Forelimb muscle (tissue), 1 donor: ENCODE measurements around the gene PLAGL2. TPM values are rescaled to one million over a fixed set of nuclear protein-coding genes. Genes with fewer than 3 reads are reported as not detected.
"Not testable (repeated sequence)": the region's sequence is repeated elsewhere in the genome, so short reads cannot be mapped to it uniquely, and the experiment has no call there.

Experiments used
- DNase-seq: peaks from one replicate; pipeline ENCODE4 v3.0.0-alpha.2; 2013; ENCODE audit warnings: low read depth
- polyA plus RNA-seq: library from polyadenylated mRNA; unstranded; fragments of 120-200 nt; gene quantifications from one replicate; pipeline ENCODE4 v1.2.1, GENCODE V29; 2013; ENCODE audit not compliant: insufficient read length

Gene PLAGL2
- polyA plus RNA-seq, 1 donor: 9.8 TPM

DNA sequence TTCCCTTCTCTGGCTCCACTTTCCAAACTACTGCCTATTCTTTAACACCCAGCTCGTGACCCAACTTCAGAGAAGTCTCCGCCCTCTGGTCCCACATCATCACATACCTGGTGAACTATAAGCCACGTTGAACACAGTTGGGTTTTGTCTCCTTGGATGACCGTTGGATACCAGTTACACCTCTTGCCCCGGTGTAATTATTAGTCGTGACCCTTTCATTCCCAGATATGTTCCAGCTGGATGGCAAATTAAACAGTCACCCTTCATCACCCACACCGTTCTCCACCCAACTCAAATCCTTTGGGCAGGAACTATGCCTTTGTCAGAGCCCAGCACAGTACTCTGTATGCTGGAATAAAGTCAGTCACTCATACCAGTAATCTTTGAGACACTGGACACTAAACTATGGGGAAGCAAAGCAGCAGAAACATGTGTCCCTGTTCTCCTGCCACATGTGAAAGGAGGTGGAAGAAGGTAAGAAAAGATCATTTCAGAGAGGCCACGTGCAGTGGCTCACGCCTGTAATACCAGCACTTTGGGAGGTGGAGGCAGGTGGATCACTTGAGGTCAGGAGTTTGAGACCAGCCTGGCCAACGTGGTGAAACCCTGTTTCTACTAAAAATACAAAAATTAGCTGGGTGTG is 22.5 kb downstream of the PLAGL2 start:
- DNase-seq: no peak

DNA sequence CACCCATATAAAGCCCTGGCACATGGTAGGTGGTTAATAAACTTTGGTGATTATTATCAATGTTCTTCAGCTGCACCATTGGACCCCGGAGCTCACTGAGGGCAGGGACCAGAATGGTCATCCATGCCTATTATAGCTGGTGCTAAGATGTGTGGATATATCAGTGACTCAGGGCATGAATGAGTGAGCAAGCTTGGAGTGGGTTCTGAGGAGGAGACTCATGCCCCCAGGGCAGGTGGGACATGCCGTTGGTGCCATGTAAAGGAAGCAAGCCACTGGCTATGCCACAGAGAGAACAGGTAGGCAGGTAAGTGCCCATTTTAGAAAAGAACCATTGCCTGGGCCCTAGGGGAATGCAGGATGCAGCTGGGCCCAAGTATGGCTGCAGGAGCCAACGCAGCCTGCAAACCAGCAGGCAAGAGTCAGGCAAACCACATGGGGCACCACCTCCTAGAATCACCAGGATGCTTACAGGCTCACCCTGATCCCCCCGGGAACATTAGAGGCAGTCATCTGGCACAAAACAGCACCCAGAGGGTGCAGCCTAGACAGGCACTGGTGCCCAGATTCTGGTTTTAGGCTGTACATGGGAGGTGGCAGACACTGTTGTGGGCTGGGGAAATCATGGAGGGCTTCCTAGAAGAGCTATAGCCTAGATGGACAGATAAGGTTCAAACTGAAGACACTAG is 23.5 kb downstream of the PLAGL2 start:
- no peak for DNase-seq

DNA sequence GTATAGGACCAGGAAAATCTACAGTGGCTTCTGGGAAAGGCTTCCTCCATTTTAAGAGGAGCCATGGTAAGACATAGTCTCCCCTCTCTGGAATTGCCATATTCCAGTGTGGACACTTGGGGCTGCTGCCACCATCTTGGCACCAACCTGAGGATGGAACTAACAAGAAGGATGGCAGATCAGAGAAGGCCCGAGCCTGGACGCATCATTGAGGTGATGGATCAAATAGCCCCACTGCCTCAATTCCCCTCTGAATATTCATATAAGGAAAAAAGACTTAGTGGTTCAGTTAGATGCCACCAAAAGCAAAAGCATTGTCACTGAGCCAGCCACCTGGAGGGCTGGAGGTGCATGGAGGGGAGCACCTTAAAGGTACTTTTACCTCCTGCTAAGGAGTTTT is 25.9 kb downstream of the PLAGL2 start:
- DNase-seq: no peak

DNA sequence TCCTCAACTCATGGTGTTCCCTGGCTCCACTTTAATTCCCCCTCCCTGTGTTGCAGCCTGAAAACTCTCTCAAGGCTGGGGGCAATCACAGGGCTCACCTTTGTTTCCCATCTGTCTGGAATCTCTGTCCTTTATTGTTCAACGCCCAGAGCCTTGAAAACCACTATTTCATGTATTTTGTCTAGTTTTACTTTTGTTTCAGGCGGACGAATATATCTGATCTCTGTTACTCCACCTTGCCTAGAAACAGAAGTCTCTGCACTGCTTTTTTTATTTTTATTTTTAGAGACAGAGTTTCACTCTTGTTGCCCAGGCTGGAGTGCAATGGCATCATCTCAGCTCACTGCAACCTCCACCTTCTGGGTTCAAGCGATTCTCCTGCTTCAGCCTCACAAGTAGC is 27.6 kb downstream of the PLAGL2 start:
- no peak for DNase-seq

DNA sequence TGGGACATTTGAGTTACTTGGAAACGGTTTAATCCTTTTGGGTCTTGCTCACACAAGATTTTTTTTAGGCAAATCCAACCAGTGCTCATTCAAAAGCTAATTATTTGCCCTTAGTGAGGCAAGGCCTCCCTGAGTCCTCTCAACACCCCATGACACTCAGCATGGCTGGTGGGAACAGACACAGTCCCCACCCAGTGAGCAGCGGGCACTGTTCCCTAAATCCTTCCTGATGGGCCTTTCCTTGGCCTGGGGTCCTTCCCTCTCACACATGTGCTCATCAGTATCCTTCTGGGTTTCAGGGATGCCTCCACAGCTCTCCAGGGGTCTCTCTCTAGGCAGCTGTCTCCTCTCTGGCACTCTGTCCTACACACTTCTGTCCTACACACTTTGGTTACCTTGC is 28.0 kb downstream of the PLAGL2 start:
- no peak for DNase-seq

DNA sequence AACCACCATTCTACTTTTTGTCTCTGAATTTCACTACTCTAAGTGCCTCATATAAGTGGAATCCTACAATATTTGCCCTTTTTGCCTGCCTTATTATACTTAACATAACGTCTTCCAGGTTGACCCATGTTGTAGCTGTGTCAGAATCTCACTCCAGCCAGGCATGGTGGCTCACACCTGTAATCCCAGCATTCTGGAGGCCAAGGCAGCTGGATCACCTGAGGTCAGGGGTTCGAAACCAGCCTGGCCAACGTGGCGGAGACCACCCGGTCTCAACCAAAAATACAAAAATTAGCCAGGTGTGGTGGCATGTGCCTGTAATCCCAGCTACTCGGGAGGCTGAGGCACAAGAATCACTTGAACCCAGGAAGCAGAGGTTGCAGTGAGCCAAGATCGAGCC is 29.8 kb downstream of the PLAGL2 start:
- DNase-seq: not testable (repeated sequence)

DNA sequence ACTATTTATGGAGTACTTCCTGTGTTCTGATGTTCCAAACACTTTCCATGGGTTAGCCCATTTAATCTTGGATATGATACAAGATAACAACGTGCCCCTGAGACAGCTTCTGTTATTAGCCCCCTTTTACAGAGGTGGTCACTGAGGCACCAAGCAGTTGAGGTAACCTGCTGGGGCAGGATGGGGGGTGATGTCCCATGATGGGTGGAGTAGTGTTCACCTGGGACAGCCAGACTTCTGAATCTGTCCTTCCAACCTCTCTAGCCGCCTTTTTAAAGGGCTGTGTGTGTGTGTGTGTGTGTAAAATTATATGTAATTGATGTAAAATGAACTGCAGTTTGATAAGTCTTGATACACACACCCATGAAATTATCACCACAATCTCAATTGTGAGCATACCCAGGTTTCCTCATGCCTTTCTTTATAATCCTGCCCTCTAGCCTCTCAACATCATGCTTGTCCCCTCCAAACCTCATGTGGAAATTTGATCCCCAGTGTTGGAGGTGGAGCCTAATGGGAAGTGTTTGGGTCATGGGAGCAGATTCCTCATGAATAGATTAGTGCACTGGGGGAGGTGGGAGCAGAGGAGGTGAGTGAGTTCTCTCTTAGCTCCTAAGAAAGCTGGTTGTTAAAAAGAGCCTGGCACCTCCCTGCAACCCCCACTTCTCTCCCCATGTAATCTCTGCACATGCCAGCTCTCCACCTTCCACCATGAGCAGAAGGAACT is 39.2 kb downstream of the PLAGL2 start:
- no peak for DNase-seq

DNA sequence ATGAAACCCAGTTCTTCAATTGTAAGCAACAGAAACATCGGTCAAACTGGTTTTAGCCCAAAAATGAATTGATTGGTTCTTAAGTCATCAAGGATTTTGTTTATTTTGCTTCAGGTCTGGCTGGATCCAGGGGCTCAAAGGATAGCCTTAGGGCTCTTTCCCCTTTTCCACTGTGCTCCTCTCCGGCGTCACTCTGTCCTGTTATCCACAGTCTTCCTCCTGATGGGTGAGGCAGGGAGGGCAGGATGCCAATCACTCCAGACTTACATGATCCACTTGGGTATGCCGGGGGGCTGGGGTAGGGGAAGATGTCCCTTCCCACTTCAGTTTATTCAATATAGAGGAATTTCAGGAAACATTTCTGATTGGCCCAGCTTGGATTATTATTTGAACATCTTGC is 40.0 kb downstream of the PLAGL2 start:
- DNase-seq: no peak

DNA sequence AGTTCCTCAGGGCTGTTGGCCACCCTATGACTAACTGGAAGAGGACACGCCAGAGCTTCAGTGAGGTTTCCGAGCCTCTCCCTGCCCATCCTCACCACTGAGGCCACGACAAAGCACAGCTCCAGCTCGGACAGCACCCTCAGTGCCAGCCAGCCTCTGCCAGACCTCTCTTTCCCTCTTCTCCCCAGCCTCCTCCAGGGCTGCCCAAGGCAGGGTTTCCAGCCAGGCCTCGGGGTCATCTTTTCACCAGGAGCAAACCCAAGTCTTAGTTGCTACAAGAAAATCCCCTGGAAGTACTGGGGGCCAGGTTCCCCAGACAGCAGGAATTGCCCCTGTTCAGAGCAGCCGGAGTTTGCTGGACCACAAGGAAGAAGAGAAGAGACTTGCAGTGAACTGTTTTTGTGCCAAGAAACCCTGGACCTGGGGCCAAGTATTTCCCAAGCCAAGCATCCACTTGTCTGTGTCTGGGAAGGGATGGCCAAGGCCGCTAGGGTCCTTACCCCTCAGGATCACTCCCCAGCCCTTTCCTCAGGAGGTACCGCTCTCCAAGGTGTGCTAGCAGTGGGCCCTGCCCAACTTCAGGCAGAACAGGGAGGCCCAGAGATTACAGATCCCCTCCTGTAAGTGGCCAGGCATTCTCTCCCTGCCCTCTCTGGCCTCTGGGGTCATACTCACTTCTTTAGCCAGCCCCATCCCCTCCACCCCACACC is 41.6 kb downstream of the PLAGL2 start:
- no peak for DNase-seq

DNA sequence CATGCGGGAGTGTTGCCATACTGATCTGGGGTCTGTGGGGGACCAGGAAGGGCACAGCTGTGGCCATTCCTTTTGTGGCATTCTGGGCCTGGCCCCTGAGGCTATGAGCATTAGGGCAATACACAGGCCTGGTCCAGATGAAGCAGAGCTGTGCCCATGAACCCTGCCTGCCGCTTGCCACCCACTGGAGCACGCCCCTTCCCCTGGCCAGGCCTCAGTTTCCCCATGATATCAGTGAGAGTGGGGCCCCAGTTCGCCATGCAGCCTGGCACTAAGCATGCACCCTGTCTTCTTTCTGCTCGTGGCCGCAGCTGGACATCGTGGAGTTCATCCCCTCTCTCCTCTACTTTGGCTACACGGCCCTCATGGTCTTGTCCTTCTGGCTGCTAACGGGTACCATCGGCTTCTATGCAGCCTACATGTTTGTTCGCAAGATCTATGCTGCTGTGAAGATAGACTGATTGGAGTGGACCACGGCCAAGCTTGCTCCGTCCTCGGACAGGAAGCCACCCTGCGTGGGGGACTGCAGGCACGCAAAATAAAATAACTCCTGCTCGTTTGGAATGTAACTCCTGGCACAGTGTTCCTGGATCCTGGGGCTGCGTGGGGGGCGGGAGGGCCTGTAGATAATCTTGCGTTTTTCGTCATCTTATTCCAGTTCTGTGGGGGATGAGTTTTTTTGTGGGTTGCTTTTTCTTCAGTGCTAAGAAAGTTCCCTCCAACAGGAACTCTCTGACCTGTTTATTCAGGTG is 42.4 kb downstream of the PLAGL2 start:
- DNase-seq: no peak

DNA sequence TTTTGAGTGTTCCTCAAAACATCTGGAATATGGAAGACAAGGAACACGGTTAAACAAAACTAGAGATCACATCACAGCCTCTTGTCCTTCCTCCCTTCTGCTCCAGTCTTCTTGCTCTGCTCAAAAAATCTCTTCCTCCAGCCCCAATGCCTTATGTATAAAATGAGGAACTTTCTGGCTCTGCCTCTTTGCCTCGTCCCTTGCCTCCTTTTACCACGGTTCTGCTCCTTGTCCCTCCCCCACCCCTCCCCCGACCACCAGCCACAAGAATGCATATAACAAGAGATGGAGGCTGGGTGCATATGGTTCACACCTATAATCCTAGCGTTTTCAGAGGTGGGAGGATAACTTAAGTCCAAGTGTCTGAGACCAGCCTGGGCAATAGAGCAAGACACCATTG is 43.6 kb downstream of the PLAGL2 start:
- no peak for DNase-seq

DNA sequence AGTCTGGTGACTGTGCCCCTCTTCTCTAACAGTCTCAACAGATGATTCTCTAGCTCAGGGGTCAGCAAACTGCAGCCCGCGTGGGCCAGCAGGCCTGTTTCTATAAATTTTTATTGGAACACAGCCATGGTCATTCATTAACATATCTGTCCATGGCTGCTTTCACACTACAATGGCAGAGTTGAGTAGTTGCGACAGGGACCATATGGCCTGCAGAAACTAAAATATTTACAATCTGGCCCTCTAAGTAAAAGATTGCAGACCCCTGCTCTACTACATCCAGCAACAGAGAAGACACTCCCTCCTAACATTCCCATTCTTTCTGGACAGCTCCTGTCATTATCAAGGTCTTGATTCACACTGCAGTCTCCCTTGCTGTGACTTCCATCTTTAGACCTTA is 45.2 kb downstream of the PLAGL2 start:
- no peak for DNase-seq

DNA sequence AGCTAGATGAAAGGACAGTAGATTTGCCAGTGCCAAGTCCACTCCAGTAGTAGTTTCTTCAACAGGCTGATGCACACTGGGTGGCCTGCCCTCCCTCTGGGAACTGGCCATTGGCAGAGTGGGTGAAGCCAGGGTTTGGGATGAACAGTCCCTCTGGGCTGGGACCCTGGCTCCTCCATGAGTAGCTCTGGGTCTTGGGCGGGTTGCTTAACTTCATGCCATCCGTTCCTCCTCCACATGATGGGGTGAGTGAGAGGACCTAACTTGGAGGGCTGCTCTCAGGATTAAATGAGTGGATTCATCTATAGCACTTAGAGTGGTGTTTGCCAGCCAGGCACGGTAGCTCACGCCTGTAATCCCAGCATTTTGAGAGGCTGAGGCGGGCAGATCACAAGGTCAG is 47.2 kb downstream of the PLAGL2 start:
- DNase-seq: no peak

DNA sequence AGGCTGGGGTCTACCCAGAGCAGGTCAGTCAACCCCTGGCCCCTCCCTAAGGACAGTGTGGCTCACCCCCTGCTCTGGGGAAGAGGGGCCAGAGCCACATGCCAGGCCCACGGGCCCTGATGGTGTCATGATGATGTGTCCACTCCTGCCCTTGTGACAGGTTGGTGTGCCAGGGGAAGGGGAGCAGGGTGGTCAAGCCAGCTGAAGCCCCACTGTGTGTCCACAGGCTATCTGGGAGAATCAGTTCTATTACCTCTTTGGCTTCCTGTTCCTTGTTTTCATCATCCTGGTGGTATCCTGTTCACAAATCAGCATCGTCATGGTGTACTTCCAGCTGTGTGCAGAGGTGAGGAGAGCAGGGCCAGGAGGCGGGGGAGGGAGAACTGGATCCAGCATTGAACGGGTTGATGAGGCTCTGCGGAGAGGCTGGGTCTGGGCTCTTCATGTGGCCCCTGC is 47.7 kb downstream of the PLAGL2 start:
- no peak for DNase-seq

DNA sequence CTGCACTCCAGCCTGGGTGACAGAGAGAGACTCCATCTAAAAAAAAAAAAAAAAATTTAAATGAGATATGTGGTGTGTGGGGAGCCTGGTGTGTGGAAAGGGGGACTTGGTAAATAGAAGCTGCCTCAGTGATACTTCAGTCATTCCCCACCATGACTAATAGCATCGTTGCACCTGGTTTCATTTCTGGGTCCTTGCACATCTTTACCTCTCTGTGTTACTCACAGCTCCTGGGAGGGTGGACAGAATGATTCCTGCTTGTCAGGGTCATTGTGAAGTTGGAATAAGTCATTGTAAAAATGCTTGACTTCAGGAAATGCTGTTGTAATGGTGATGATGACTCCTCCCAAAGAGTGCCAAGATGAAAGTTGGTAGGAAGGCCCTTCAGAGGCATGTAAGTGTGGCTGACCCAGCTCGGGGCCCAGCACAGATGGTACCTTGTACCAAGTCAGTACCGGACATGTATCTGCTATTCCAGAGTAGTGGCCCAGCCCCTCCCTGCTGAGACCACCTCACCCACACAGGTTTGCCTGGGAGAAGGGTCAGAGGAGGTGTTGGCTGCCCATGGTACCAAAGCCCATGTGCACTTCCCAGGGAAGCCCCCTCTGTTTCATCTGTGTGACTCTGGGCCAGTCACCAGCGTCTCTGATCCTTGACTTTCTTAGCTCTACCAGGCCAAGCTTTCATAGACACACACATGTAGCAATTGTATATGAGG is 48.4 kb downstream of the PLAGL2 start:
- DNase-seq: no peak

DNA sequence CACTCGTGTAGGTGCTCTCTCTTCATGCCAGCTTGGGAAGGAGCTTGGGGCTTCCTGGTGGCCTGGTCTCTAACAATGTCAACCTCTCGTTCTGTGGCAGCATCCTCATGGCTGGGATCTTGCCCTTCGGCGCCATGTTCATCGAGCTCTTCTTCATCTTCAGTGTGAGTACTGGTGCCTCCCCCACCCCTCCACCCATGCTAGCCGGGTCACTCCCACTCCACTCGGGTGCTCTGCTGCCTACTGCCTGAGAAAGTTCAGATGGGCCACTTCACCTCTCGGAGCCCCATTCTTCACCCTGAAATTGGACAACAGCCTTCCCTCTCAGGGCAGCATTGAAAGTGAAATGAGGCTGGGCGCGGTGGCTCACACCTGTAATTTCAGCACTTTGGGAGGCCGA is 49.2 kb downstream of the PLAGL2 start:
- no peak for DNase-seq

DNA sequence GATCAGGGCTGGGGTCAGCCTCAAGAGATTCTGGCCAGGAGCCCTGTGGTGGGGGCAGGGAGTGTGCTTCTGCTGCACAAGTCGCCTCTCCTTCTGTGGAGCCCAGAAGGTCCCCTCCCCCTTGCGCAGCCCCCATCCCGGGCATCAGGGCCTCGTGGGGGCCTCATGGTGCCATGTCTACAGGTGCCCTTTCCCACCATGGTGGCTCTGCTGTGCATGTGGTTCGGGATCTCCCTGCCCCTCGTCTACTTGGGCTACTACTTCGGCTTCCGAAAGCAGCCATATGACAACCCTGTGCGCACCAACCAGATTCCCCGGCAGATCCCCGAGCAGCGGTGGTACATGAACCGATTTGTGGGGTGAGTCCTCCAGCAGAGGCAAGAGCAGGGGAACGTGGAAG is 49.9 kb downstream of the PLAGL2 start:
- DNase-seq: no peak

DNA sequence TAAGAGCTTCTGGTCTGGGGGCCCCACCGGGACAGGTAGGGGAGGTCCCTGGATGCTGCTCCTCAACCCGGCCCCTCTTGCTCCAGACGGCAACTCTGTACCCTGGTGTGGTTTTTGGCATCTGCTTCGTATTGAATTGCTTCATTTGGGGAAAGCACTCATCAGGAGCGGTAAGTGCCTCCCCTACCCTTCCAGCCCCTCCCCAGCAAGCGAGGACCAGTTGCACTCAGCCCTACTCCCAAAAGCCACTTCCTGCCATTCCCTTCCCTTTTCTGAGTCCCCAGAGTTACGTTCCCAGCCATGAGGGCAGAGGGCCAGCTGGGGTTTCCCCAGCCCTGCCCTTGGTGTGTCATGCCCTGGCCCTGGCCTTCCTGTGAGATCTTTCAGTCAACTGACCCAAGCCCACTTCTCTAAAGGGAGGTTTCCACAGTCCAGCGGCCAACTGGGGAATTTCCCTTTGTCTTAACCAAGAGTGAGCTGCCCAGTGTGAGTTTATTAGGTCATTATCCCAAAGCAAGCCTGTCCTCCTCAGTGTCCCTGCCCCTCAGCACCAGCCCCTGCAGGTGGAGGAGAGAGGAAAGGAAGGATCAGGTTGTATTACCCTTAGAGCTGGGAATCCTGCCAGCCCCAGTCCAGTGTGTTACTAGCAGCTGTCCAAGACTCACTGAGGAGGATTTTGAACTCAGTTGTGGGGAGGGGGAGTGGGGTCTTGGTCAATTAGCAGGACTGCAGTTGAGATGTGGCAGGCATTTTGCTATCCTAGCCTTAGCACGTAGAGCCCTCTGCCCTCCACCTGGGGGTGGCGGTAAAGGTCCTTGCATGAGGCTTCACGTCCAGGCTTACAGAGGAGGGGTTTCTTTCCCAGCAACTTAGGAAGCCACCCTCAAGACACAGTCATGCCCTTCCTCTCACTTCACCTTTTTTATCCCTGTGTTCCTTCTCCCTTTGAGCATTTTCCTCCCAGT is 52.2 kb downstream of the PLAGL2 start:
- peak; percentile 24 for DNase-seq

DNA sequence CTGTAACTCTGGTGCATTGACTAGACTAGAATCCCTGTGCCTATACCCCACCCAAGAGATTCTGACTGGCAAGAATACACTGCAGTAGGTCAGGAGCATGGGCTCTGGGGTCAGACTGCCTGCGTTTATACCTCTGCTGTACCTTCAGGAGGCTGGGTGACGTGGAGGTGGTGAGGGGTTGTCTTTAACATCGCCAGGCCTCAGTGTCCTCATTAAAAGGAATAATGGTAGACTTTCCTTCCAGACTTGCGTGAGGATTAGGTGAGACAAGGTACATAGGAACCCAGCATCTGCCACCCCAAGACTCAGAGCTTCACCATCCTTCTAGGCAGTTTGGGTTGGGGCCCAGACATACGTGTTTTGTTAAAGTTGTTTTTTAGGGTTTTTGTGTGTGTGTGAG is 53.8 kb downstream of the PLAGL2 start:
- no peak for DNase-seq

DNA sequence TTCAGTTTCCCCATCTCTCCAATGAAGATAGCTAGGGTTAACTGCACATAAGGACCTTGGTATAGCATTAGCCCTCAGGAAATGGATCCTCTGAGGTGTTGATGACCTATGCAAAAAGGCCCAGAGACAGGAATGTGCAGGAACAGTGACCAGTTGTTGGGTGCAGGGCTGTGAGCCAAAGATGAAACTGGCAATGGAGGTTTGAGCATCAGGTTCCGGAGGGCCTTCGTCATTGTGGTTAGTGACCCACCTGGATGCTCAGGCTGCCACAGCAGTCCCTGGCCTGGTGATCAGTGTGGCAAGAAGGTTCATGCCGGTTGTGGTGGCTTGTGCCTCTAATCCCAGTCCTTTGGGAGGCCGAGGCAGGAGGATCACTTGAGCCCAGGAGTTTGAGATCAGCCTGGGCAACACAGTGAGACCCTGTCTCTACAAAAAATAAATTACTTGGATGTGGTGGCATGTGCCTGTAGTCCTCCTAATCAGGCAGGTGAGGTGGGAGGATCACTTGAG is 54.3 kb downstream of the PLAGL2 start:
- no peak for DNase-seq
